HepG2 (cell line): ENCODE measurements around the gene POLE3. TPM values are rescaled to one million over a fixed set of nuclear protein-coding genes. Genes with fewer than 3 reads are reported as not detected.
A peak's percentile ranks its signal among the peaks of the same experiment; 100 is the strongest.

Experiments
- ATAC-seq: fragments of 200-7000 bp; cut with Tn5 transposase; 3 replicates; pipeline ENCODE4 v1.9.1; 2020; ENCODE audit warnings: mild to moderate bottlenecking, moderate library complexity
- BruUV-seq: library from RNA; stranded (reverse); fragments of 400-500 nt; replicated peaks from 2 replicates; lab custom pipeline; 2021; lab: Mats Ljungman, UMichigan
- CTCF ChIA-PET: fragments of 300-600 bp; formaldehyde crosslinking; extraction: SDS; loops from one replicate; lab custom pipeline; 2021; ENCODE audit warnings: low total read pairs, inconsistent platforms, low intra/inter-chr PET ratio; lab: Yijun Ruan, JAX
- POLR2A ChIA-PET: fragments of 350-600 bp; sonication (Branson Sonifier 250); formaldehyde crosslinking; loops from one replicate; lab custom pipeline; 2020; ENCODE audit warnings: antibody characterized with exemption, inconsistent platforms; lab: Yijun Ruan, JAX
- DNase-seq: peaks from one replicate; pipeline ENCODE4 v3.0.0-alpha.2; 2015; ENCODE audit warnings: low spot score
- FAIRE-seq: peaks from 3 replicates; lab custom pipeline; 2011; peaks lifted over from hg19 to GRCh38; lab: Jason Lieb, UNC
- H2AFZ ChIP-seq: one replicate; pipeline ENCODE4 v1.6.1; 2011; ENCODE audit warnings: low read length, inconsistent platforms
- H3K27ac ChIP-seq: fragments of 300-600 bp; 3 replicates; pipeline ENCODE4 v1.8.0; 2011; ENCODE audit warnings: mixed run types, mild to moderate bottlenecking, mixed read lengths, low read length, inconsistent platforms; ENCODE audit not compliant: insufficient read depth; ENCODE audit errors: extremely low read length
- H3K27me3 ChIP-seq, 2 experiments: fragments of 200-600 bp in 1 of 2; 2 replicates in 1 of 2; 3 replicates in 1 of 2; pipeline versions ENCODE4 v1.6.0 to v1.8.0; 2011; ENCODE audit warnings: low read length in 2 of 2, mild to moderate bottlenecking in 2 of 2, moderate library complexity in 2 of 2, inconsistent platforms in 1 of 2; ENCODE audit not compliant: insufficient read depth in 2 of 2, control insufficient read depth in 1 of 2
- H3K36me3 ChIP-seq, 2 experiments: fragments of 200-600 bp in 1 of 2; replicated peaks in 1 of 2; 2 replicates in 1 of 2; 3 replicates in 1 of 2; pipeline versions ENCODE4 v1.5.1 to v1.8.0; 2011; ENCODE audit warnings: low read length in 2 of 2, inconsistent platforms in 1 of 2; ENCODE audit not compliant: insufficient read depth in 2 of 2, control insufficient read depth in 1 of 2
- H3K4me1 ChIP-seq: 2 replicates; pipeline ENCODE4 v1.5.1; 2012; ENCODE audit warnings: low read length, inconsistent platforms; ENCODE audit not compliant: insufficient read depth
- H3K4me2 ChIP-seq: 2 replicates; pipeline ENCODE4 v1.6.0; 2011; ENCODE audit warnings: low read depth, low read length, inconsistent platforms
- H3K4me3 ChIP-seq, 3 experiments: fragments of 200-600 bp in 1 of 3; sonication (generic), shearing (Covaris generic) in 1 of 3; replicated peaks in 1 of 3; 2 replicates each; pipeline ENCODE4 v1.5.1; 2011 to 2016; ENCODE audit warnings: low read length in 3 of 3, inconsistent platforms in 2 of 3, low read depth in 2 of 3, mild to moderate bottlenecking in 2 of 3, control low read depth in 1 of 3, mixed read lengths in 1 of 3; ENCODE audit not compliant: insufficient read depth in 1 of 3
- H3K79me2 ChIP-seq: one replicate; pipeline ENCODE4 v1.6.1; 2011; ENCODE audit warnings: low read length, inconsistent platforms; ENCODE audit not compliant: insufficient read depth
- H3K9ac ChIP-seq: 2 replicates; pipeline ENCODE4 v1.6.0; 2011; ENCODE audit warnings: mild to moderate bottlenecking, low read depth, low read length, inconsistent platforms; ENCODE audit not compliant: insufficient read depth
- H3K9me3 ChIP-seq: 2 replicates; pipeline ENCODE4 v1.5.1; 2012; ENCODE audit warnings: mild to moderate bottlenecking, low read length
- H4K20me1 ChIP-seq: 2 replicates; pipeline ENCODE4 v1.6.0; 2011; ENCODE audit warnings: inconsistent platforms, mild to moderate bottlenecking, low read length, moderate library complexity; ENCODE audit not compliant: insufficient read depth
- KAT7 ChIP-seq: IDR thresholded peaks from 2 replicates; pipeline ENCODE4 v1.6.1; 2018; ENCODE audit warnings: borderline replicate concordance, missing compliant biosample characterization
- MAFK ChIP-seq, 2 experiments: IDR thresholded peaks in 1 of 2; conservative IDR thresholded peaks in 1 of 2; 2 replicates each; pipeline ENCODE4 v1.6.1; 2011; ENCODE audit warnings: improper control_type of control experiment in 2 of 2, low read length in 2 of 2
- PHF5A ChIP-seq: IDR thresholded peaks from one replicate; pipeline ENCODE4 v1.6.1; 2018; ENCODE audit warnings: low read depth, missing genetic modification reagents; ENCODE audit not compliant: unreplicated experiment
- ZNF326 ChIP-seq: sonication (generic); formaldehyde crosslinking; IDR thresholded peaks from 2 replicates; pipeline ENCODE4 v1.4.0; 2020; ENCODE audit warnings: missing genetic modification reagents, borderline replicate concordance
- ZNF703 ChIP-seq: sonication (generic); formaldehyde crosslinking; IDR thresholded peaks from 2 replicates; pipeline ENCODE4 v1.5.1; 2020; ENCODE audit warnings: missing genetic modification reagents, mild to moderate bottlenecking, moderate library complexity, borderline replicate concordance
- WGBS: methylation state at CpG from one replicate; pipeline ENCODE4 v1.1.6; 2017; ENCODE audit warnings: low lambda C conversion rate; 5-methylcytosine and 5-hydroxymethylcytosine counted together
- in situ Hi-C: cut with HindIII; loops from 2 replicates; pipeline ENCODE4 v1.10.0; 2017; ENCODE audit warnings: low pct_unique_long_range_greater_than_20kb; ENCODE audit not compliant: extremely low pct_ligation_motif_present
- intact Hi-C: fragments of 100-400 bp; cut with micrococcal nuclease; formaldehyde crosslinking; loops from one replicate; pipeline ENCODE4 v1.10.0; 2022; ENCODE audit not compliant: unreplicated experiment
- polyA plus RNA-seq, 8 experiments: library from polyadenylated mRNA; depleted of rRNA in 3 of 8; stranded (reverse) in 7 of 8; unstranded in 1 of 8; fragments of >200 nt; fragmentation: Illumina TruSeq in 4 of 8; extraction: Trizol in 4 of 8; gene quantifications; 2 replicates each; pipeline versions ENCODE4 v1.2.1 to v1.2.3, GENCODE V29; 2011 to 2016; ENCODE audit warnings: low read depth in 4 of 8, missing spikeins in 1 of 8, mixed read lengths in 1 of 8; ENCODE audit not compliant: insufficient read depth in 1 of 8
- total RNA-seq, 5 experiments: library from RNA; depleted of rRNA; stranded (reverse); fragments of >200 nt; fragmentation: Illumina TruSeq; extraction: Trizol; gene quantifications; 2 replicates each; pipeline ENCODE4 v1.2.3, GENCODE V29; 2016; ENCODE audit warnings: low read depth in 1 of 5
- TF ChIP-seq, protein P1 (sequence below): sonication (generic); formaldehyde crosslinking; IDR thresholded peaks from 2 replicates; pipeline ENCODE4 v1.8.0; 2022; ENCODE audit warnings: mild to moderate bottlenecking, missing genetic modification reagents, moderate library complexity
- TF ChIP-seq, protein P2 (sequence below): sonication (generic); formaldehyde crosslinking; IDR thresholded peaks from 2 replicates; pipeline ENCODE4 v1.8.0; 2022; ENCODE audit warnings: missing genetic modification reagents, mild to moderate bottlenecking, inconsistent platforms, borderline replicate concordance
- TF ChIP-seq, protein P3 (sequence below): sonication (generic); formaldehyde crosslinking; IDR thresholded peaks from 2 replicates; pipeline ENCODE4 v1.4.0; 2020; ENCODE audit warnings: mild to moderate bottlenecking, missing genetic modification reagents, borderline replicate concordance
- TF ChIP-seq, protein P4 (sequence below): sonication (generic); formaldehyde crosslinking; IDR thresholded peaks from 2 replicates; pipeline ENCODE4 v1.8.0; 2022; ENCODE audit warnings: mild to moderate bottlenecking, missing genetic modification reagents
- TF ChIP-seq, protein P5 (sequence below): sonication (generic); formaldehyde crosslinking; IDR thresholded peaks from 2 replicates; pipeline ENCODE4 v1.4.0; 2020; ENCODE audit warnings: missing genetic modification reagents, borderline replicate concordance

Gene POLE3
- total and polyA plus RNA-seq, 2 of the 13 experiments (the other 11 are each of a cell fraction or from before 2014, with no cell fraction given): 36.0 to 77.2 TPM

DNA sequence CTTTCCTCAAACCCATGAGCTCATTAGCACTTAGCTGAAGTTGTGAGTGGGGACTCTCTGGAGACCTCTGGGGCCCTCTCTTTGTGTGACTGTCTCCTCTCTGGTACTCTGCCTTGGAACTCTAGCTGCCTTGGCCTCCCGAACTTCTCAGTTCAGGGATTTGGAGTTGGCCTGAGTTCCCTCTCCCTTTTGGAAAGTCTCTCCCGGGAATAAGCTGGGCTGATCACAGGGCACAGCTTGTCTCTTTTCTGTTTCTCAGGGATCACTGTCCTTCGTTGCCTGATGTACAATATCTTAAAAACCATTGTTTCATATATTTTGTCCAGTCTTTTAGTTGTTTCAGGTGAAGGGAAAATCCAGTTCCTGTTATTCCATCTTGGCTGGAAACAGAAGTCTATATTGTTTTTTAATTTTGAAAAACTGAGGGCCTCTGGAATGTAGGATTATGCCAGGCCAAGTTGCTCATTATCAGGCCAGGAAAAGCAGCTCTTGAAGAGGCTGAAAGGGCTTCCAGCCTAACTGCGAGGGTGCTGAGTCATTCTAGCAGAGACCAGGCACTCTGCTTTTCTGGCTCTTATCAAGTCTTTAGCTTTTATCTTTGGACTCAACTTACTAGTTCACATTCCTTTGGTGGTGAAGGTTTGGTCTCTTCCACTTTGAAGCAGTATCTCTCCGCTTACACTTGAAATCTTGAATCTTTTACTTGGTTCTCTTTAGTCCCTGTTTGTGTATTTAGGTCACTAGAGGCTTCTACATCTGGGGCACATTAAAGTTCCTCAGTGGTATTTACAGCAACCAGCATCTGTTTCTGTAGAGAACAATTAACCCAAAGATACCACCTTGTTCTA is 44.7 kb upstream of the POLE3 start:
- peak overlapping the region; percentile 66 for H2AFZ ChIP-seq
- H3K79me2 ChIP-seq: no peaks in the 10 kb centered on the region
- H3K9ac ChIP-seq: peak overlapping the region; percentile 42
- peak overlapping the region; percentile 85 for H3K27ac ChIP-seq
- H3K27me3 ChIP-seq: no peaks in the 10 kb centered on the region
- H3K4me3 ChIP-seq: peak overlapping the region in 1 of 3 experiments; percentile 37; a peak in 1 of 6 replicates
- BruUV-seq: TSS peak; percentile 86
- H3K4me1 ChIP-seq: peaks cover 49% of the 10 kb centered on the region
- intact Hi-C loops: loop anchor here (5.0 kb wide), 1 partner anchor 197 kb away; no protein-coding TSS in a partner anchor
- peak; percentile 63 for FAIRE-seq
- 18% methylated on average over 5 of the region's 5 CpGs for WGBS
- H3K36me3 ChIP-seq: no peaks in the 10 kb centered on the region
- no peaks in the 10 kb centered on the region for H3K9me3 ChIP-seq
- H4K20me1 ChIP-seq: no peaks in the 10 kb centered on the region
- H3K4me2 ChIP-seq: peak overlapping the region; percentile 54
- ChIA-PET POLR2A (interaction anchor here (0.7 to 2.5 kb wide), 9 partner anchors 8 to 203 kb away, joined by 3 to 11 read pairs (median 5); partner anchors contain the start of genes C9orf43, POLE3 and RGS3), CTCF (no interaction called here)
- peak; percentile 95 for ATAC-seq
- in situ Hi-C loops: no loop called here
- DNase-seq: peak; percentile 83
- TF ChIP-seq ZNF703 (CRISPR knock-in tag) (no peak), KAT7 (CRISPR knock-in tag) (no peak), MAFK (conservative IDR thresholded peaks at IDR 0.05 in 1 of 2, IDR thresholded peaks at IDR 0.05 in 1 of 2; ENCODE audit: low read length in 2 of 2) (peak; percentile 57 to 82), PHF5A (CRISPR knock-in tag) (no peak), ZNF326 (no peak)
- TF ChIP-seq, protein P1, sequence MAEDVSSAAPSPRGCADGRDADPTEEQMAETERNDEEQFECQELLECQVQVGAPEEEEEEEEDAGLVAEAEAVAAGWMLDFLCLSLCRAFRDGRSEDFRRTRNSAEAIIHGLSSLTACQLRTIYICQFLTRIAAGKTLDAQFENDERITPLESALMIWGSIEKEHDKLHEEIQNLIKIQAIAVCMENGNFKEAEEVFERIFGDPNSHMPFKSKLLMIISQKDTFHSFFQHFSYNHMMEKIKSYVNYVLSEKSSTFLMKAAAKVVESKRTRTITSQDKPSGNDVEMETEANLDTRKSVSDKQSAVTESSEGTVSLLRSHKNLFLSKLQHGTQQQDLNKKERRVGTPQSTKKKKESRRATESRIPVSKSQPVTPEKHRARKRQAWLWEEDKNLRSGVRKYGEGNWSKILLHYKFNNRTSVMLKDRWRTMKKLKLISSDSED (CRISPR knock-in tag): no peak
- TF ChIP-seq, protein P2, sequence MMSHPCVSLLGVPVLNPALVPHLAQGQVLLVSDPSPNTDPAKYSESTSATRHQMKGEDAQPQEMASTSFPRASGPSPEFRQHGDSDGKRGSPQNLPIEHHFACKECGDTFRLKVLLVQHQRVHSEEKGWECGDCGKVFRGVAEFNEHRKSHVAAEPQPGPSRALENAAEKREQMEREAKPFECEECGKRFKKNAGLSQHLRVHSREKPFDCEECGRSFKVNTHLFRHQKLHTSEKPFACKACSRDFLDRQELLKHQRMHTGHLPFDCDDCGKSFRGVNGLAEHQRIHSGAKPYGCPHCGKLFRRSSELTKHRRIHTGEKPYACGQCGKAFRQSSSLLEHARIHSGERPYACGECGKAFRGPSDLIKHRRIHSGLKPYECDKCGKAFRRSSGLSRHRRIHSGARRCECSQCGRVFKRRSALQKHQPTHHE (CRISPR knock-in tag): no peak
- TF ChIP-seq, protein P3, sequence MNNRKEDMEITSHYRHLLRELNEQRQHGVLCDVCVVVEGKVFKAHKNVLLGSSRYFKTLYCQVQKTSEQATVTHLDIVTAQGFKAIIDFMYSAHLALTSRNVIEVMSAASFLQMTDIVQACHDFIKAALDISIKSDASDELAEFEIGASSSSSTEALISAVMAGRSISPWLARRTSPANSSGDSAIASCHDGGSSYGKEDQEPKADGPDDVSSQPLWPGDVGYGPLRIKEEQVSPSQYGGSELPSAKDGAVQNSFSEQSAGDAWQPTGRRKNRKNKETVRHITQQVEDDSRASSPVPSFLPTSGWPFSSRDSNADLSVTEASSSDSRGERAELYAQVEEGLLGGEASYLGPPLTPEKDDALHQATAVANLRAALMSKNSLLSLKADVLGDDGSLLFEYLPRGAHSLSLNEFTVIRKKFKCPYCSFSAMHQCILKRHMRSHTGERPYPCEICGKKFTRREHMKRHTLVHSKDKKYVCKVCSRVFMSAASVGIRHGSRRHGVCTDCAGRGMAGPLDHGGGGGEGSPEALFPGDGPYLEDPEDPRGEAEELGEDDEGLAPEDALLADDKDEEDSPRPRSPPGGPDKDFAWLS (CRISPR knock-in tag): no peak
- TF ChIP-seq, protein P4, sequence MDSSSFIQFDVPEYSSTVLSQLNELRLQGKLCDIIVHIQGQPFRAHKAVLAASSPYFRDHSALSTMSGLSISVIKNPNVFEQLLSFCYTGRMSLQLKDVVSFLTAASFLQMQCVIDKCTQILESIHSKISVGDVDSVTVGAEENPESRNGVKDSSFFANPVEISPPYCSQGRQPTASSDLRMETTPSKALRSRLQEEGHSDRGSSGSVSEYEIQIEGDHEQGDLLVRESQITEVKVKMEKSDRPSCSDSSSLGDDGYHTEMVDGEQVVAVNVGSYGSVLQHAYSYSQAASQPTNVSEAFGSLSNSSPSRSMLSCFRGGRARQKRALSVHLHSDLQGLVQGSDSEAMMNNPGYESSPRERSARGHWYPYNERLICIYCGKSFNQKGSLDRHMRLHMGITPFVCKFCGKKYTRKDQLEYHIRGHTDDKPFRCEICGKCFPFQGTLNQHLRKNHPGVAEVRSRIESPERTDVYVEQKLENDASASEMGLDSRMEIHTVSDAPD (CRISPR knock-in tag): 0 out of 2 replicates have a peak, but pooled peaks have one; percentile 34
- TF ChIP-seq, protein P5, sequence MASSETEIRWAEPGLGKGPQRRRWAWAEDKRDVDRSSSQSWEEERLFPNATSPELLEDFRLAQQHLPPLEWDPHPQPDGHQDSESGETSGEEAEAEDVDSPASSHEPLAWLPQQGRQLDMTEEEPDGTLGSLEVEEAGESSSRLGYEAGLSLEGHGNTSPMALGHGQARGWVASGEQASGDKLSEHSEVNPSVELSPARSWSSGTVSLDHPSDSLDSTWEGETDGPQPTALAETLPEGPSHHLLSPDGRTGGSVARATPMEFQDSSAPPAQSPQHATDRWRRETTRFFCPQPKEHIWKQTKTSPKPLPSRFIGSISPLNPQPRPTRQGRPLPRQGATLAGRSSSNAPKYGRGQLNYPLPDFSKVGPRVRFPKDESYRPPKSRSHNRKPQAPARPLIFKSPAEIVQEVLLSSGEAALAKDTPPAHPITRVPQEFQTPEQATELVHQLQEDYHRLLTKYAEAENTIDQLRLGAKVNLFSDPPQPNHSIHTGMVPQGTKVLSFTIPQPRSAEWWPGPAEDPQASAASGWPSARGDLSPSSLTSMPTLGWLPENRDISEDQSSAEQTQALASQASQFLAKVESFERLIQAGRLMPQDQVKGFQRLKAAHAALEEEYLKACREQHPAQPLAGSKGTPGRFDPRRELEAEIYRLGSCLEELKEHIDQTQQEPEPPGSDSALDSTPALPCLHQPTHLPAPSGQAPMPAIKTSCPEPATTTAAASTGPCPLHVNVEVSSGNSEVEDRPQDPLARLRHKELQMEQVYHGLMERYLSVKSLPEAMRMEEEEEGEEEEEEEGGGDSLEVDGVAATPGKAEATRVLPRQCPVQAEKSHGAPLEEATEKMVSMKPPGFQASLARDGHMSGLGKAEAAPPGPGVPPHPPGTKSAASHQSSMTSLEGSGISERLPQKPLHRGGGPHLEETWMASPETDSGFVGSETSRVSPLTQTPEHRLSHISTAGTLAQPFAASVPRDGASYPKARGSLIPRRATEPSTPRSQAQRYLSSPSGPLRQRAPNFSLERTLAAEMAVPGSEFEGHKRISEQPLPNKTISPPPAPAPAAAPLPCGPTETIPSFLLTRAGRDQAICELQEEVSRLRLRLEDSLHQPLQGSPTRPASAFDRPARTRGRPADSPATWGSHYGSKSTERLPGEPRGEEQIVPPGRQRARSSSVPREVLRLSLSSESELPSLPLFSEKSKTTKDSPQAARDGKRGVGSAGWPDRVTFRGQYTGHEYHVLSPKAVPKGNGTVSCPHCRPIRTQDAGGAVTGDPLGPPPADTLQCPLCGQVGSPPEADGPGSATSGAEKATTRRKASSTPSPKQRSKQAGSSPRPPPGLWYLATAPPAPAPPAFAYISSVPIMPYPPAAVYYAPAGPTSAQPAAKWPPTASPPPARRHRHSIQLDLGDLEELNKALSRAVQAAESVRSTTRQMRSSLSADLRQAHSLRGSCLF (CRISPR knock-in tag): no peak
